GM23338 (cell line): ENCODE data around the gene EPGN. TPM values are rescaled to one million over a fixed set of nuclear protein-coding genes. Genes with fewer than 3 reads are reported as not detected.

Experiments
- ATAC-seq: fragments of 200-7000 bp; cut with Tn5 transposase; 3 replicates; pipeline ENCODE4 v1.9.1; 2020
- DNase-seq: peaks from one replicate; pipeline ENCODE4 v3.0.0-alpha.2; 2015; ENCODE audit warnings: low spot score
- H2AFZ ChIP-seq: fragments of 200-600 bp; sonication (generic); 2 replicates; pipeline ENCODE4 v1.8.0; 2016; ENCODE audit warnings: antibody characterized with exemption, mild to moderate bottlenecking, moderate library complexity
- H3F3A ChIP-seq: fragments of 200-600 bp; sonication (generic); replicated peaks from 2 replicates; pipeline ENCODE4 v1.8.0; 2017; ENCODE audit warnings: antibody characterized with exemption, mixed run types, low read depth
- H3K27ac ChIP-seq: fragments of 200-600 bp; sonication (generic); 2 replicates; pipeline ENCODE4 v1.6.1; 2016; ENCODE audit warnings: low read depth
- H3K27me3 ChIP-seq: fragments of 200-600 bp; sonication (generic); 2 replicates; pipeline ENCODE4 v1.8.0; 2016; ENCODE audit warnings: mild to moderate bottlenecking, mixed run types, moderate library complexity; ENCODE audit not compliant: insufficient read depth
- H3K36me3 ChIP-seq: fragments of 200-600 bp; sonication (generic); 2 replicates; pipeline ENCODE4 v1.8.0; 2016; ENCODE audit warnings: mild to moderate bottlenecking; ENCODE audit not compliant: insufficient read depth
- H3K4me1 ChIP-seq: fragments of 200-600 bp; sonication (generic); 2 replicates; pipeline ENCODE4 v1.8.0; 2016; ENCODE audit warnings: mild to moderate bottlenecking, moderate library complexity; ENCODE audit not compliant: insufficient read depth
- H3K4me2 ChIP-seq: fragments of 200-600 bp; sonication (generic); 2 replicates; pipeline ENCODE4 v1.7.1; 2017; ENCODE audit warnings: mixed run types
- H3K4me3 ChIP-seq: fragments of 200-600 bp; sonication (generic); 2 replicates; pipeline ENCODE4 v1.6.1; 2016; ENCODE audit warnings: mixed run types
- H3K79me2 ChIP-seq: fragments of 200-600 bp; sonication (generic); replicated peaks from 2 replicates; pipeline ENCODE4 v1.8.0; 2017; ENCODE audit warnings: mild to moderate bottlenecking; ENCODE audit not compliant: insufficient read depth
- H3K9me2 ChIP-seq: fragments of 200-600 bp; sonication (generic); 2 replicates; pipeline ENCODE4 v1.8.0; 2017; ENCODE audit not compliant: insufficient read depth
- H4K20me1 ChIP-seq: fragments of 200-600 bp; sonication (generic); replicated peaks from 2 replicates; pipeline ENCODE4 v1.8.0; 2017; ENCODE audit warnings: mild to moderate bottlenecking; ENCODE audit not compliant: insufficient read depth
- H3K27ac Mint-ChIP-seq: 2 replicates; pipeline ENCODE4 v1.8.0; 2020; ENCODE audit warnings: inconsistent platforms, mild to moderate bottlenecking, moderate library complexity, mixed read lengths
- H3K27me3 Mint-ChIP-seq: 3 replicates; pipeline ENCODE4 v1.8.0; 2022; ENCODE audit warnings: low read depth, mild to moderate bottlenecking, moderate library complexity, mixed read lengths, inconsistent platforms; ENCODE audit not compliant: insufficient read depth, poor library complexity
- H3K36me3 Mint-ChIP-seq: 3 replicates; pipeline ENCODE4 v1.8.0; 2021; ENCODE audit warnings: low read depth, mild to moderate bottlenecking, inconsistent platforms, moderate library complexity, mixed read lengths
- H3K4me1 Mint-ChIP-seq: 3 replicates; pipeline ENCODE4 v1.8.0; 2020; ENCODE audit warnings: mild to moderate bottlenecking, inconsistent platforms, mixed read lengths
- H3K4me3 Mint-ChIP-seq: 3 replicates; pipeline ENCODE4 v1.8.0; 2021; ENCODE audit warnings: moderate library complexity, mild to moderate bottlenecking, inconsistent platforms, mixed read lengths
- H3K9me3 Mint-ChIP-seq: 3 replicates; pipeline ENCODE4 v1.8.0; 2020; ENCODE audit warnings: moderate library complexity, mild to moderate bottlenecking, inconsistent platforms, mixed read lengths
- POLR2AphosphoS5 ChIP-seq: IDR thresholded peaks from 2 replicates; pipeline ENCODE4 v1.6.1; 2016; ENCODE audit warnings: antibody characterized with exemption, low read depth
- polyA plus RNA-seq: library from polyadenylated mRNA; unstranded; fragments of >200 nt; fragmentation: Nextera tagmentation; extraction: Ambion mirVana; gene quantifications from 2 replicates; pipeline ENCODE4 v1.2.1, GENCODE V29; 2016
- total RNA-seq: library from RNA; depleted of rRNA; stranded (reverse); fragments of >200 nt; shearing (Covaris generic); gene quantifications from 2 replicates; pipeline ENCODE4 v1.2.3, GENCODE V29; 2014
- TF ChIP-seq, protein P1 (sequence below): fragments of 250-450 bp; sonication (Bioruptor Pico); IDR thresholded peaks from 2 replicates; pipeline ENCODE4 v1.5.0; 2020; ENCODE audit warnings: mild to moderate bottlenecking, moderate library complexity
- TF ChIP-seq, protein P2 (sequence below): IDR thresholded peaks from 2 replicates; pipeline ENCODE4 v1.6.1; 2016; ENCODE audit warnings: antibody characterized with exemption

Gene EPGN
- total and polyA plus RNA-seq, 2 experiments from 2014 or later: not detected

DNA sequence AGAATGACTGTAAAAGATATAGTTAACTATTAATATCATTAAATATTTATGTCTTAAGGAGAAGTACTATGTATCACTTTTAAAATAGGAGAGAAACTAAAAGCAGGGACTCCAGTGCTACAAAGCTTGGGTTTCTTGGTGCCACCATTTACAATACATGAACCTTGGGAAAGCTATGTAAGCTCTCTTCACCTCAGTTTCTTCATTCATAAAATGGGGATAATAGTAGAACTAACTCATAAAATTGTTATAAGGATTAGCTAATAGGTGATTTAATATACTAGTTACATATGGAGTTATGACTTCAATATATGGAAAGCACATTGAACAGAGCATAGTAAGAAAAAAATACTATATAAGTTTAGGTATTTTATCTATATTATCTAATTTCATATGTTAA, 23.7 kb downstream of the EPGN start (continued):
- TF ChIP-seq, protein P1, sequence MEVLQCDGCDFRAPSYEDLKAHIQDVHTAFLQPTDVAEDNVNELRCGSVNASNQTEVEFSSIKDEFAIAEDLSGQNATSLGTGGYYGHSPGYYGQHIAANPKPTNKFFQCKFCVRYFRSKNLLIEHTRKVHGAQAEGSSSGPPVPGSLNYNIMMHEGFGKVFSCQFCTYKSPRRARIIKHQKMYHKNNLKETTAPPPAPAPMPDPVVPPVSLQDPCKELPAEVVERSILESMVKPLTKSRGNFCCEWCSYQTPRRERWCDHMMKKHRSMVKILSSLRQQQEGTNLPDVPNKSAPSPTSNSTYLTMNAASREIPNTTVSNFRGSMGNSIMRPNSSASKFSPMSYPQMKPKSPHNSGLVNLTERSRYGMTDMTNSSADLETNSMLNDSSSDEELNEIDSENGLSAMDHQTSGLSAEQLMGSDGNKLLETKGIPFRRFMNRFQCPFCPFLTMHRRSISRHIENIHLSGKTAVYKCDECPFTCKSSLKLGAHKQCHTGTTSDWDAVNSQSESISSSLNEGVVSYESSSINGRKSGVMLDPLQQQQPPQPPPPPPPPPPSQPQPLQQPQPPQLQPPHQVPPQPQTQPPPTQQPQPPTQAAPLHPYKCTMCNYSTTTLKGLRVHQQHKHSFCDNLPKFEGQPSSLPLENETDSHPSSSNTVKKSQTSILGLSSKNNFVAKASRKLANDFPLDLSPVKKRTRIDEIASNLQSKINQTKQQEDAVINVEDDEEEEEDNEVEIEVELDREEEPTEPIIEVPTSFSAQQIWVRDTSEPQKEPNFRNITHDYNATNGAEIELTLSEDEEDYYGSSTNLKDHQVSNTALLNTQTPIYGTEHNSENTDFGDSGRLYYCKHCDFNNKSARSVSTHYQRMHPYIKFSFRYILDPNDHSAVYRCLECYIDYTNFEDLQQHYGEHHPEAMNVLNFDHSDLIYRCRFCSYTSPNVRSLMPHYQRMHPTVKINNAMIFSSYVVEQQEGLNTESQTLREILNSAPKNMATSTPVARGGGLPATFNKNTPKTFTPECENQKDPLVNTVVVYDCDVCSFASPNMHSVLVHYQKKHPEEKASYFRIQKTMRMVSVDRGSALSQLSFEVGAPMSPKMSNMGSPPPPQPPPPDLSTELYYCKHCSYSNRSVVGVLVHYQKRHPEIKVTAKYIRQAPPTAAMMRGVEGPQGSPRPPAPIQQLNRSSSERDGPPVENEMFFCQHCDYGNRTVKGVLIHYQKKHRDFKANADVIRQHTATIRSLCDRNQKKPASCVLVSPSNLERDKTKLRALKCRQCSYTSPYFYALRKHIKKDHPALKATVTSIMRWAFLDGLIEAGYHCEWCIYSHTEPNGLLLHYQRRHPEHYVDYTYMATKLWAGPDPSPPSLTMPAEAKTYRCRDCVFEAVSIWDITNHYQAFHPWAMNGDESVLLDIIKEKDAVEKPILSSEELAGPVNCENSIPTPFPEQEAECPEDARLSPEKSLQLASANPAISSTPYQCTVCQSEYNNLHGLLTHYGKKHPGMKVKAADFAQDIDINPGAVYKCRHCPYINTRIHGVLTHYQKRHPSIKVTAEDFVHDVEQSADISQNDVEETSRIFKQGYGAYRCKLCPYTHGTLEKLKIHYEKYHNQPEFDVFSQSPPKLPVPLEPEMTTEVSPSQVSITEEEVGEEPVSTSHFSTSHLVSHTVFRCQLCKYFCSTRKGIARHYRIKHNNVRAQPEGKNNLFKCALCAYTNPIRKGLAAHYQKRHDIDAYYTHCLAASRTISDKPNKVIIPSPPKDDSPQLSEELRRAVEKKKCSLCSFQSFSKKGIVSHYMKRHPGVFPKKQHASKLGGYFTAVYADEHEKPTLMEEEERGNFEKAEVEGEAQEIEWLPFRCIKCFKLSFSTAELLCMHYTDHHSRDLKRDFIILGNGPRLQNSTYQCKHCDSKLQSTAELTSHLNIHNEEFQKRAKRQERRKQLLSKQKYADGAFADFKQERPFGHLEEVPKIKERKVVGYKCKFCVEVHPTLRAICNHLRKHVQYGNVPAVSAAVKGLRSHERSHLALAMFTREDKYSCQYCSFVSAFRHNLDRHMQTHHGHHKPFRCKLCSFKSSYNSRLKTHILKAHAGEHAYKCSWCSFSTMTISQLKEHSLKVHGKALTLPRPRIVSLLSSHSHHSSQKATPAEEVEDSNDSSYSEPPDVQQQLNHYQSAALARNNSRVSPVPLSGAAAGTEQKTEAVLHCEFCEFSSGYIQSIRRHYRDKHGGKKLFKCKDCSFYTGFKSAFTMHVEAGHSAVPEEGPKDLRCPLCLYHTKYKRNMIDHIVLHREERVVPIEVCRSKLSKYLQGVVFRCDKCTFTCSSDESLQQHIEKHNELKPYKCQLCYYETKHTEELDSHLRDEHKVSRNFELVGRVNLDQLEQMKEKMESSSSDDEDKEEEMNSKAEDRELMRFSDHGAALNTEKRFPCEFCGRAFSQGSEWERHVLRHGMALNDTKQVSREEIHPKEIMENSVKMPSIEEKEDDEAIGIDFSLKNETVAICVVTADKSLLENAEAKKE (CRISPR knock-in tag): no peak
- TF ChIP-seq, protein P2, sequence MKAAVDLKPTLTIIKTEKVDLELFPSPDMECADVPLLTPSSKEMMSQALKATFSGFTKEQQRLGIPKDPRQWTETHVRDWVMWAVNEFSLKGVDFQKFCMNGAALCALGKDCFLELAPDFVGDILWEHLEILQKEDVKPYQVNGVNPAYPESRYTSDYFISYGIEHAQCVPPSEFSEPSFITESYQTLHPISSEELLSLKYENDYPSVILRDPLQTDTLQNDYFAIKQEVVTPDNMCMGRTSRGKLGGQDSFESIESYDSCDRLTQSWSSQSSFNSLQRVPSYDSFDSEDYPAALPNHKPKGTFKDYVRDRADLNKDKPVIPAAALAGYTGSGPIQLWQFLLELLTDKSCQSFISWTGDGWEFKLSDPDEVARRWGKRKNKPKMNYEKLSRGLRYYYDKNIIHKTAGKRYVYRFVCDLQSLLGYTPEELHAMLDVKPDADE: no peak
- no peak for TF ChIP-seq POLR2AphosphoS5

DNA sequence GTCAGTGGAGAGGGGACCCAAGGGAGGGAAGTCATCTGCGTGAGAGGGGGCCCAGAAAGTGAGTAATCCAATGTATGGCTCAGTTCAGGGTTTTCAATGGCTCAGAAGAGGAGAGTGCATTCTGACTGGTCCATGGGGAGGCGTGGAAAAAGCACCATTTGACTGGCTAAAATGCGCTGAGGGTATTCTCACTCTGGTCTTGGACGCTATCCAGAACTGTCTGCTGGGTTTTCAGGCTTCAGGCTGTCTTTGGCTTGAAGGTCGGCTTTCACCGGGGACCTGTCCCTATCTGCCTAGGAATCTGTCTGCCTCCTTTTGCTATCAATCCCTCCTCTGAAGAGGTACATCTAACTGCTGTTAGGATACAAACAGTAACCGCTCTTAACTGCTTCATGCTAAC, 26.4 kb downstream of the EPGN start:
- H3K4me1 Mint-ChIP-seq: peaks cover 5% of the 10 kb centered on the region; the same call in 1 of the 3 replicates
- no peak for TF ChIP-seq POLR2AphosphoS5
- DNase-seq (no peak), ATAC-seq (no peak)
- no peak overlapping the region for H3K4me3 Mint-ChIP-seq
- H3K27me3 Mint-ChIP-seq: no peaks in the 10 kb centered on the region
- Histone ChIP-seq H3K79me2 (no peaks in the 10 kb centered on the region), H4K20me1 (no peaks in the 10 kb centered on the region), H3F3A (no peaks in the 10 kb centered on the region), H3K4me1 (0 out of 2 replicates have a peak, but pooled peaks cover 3% of the 10 kb centered on the region), H3K36me3 (no peaks in the 10 kb centered on the region), H3K27ac (no peak overlapping the region), H3K4me3 (no peak overlapping the region), H3K27me3 (no peaks in the 10 kb centered on the region), H3K9me2 (peaks cover 7% of the 10 kb centered on the region), H3K4me2 (no peak overlapping the region), H2AFZ (peak overlapping the region; percentile 35; the same call in 1 of the 2 replicates)
- H3K27ac Mint-ChIP-seq: 0 out of 2 replicates have a peak overlapping the region, but pooled peaks have one; percentile 8
- H3K9me3 Mint-ChIP-seq: peaks cover 5% of the 10 kb centered on the region; the same call in 2 of the 3 replicates
- H3K36me3 Mint-ChIP-seq: peaks cover 6% of the 10 kb centered on the region; the same call in 1 of the 3 replicates
